ENCODE data around the gene EXD1. TPM values are rescaled to one million over a fixed set of nuclear protein-coding genes. Genes with fewer than 3 reads are reported as not detected.
A peak's percentile ranks its signal among the peaks of the same experiment; 100 is the strongest.

EXD1 gene
- total and polyA plus RNA-seq, 8 donors: not detected

GRCh38 chr15:41259546-41260189, 29.1 kb upstream of the EXD1 start:
- Histone ChIP-seq H3K4me1 (peaks cover 11 to 59% (median 35%) of the 10 kb centered on the region in 4 donors), H3K9me3 (no peaks in the 10 kb centered on the region), H3K4me3 (no peak overlapping the region), H3K27ac (peak overlapping the region; percentile 65 to 79 (median 74)), H3K36me3 (peaks cover 14 to 53% (median 44%) of the 10 kb centered on the region in 4 donors), H3K27me3 (no peaks in the 10 kb centered on the region)
- intact Hi-C loops (cut with DNase I; ENCODE audit: low total_unique reads): no loop called here
- no peak for TF ChIP-seq CTCF (IDR thresholded peaks at IDR 0.05)
- TF ChIP-seq EP300 (IDR thresholded peaks at IDR 0.05): no peak
- TF ChIP-seq POLR2A (IDR thresholded peaks at IDR 0.05): no peak
- TF ChIP-seq POLR2AphosphoS5 (IDR thresholded peaks at IDR 0.05): no peak
- peak in 1 of 2 donors; percentile 40 for DNase-seq
- WGBS, 5 donors: 39 to 67% (median 65%) methylated on average over 12 of the region's 12 CpGs

DNA sequence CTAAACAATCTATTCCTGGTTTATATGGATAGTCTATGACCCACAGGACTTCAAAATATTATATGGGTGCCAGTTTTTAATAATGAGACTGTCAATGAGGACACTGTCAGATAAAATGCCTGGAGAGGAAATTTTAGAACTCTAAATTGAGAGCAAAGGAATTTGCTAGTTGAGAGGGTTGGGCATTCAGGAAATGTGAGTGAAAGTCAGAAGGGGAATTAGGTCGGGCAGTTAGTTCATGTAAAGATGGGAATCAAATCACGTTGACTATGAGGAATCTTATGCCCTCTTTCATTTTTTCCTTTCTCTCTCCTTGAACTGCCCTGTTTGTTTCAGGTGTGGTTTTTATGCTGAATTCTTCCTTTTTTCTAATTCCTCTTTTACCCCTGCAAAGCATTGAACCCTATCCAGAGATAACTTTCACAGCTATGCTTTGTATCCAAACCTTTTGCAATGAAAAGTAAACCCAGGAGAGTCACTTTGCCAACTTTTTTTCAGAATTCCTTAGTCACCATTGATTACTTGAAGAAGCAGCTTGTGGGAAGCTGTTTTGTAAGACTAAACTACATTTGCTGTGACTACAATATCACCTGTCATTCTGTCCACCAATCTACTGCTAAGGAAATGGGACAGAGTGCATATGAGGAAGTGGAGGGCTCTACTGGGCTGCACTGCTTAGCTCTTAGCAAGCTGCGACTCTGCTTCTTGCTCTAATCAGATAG, 28.4 kb upstream of the EXD1 start:
- no peaks in the 10 kb centered on the region for H3K9me3 ChIP-seq
- peak overlapping the region; percentile 62 to 79 (median 74) for H3K27ac ChIP-seq
- WGBS, 5 donors: 25 to 36% (median 34%) methylated on average over 3 of the region's 3 CpGs
- peaks cover 12 to 51% (median 39%) of the 10 kb centered on the region in 4 donors for H3K36me3 ChIP-seq
- no peak overlapping the region for H3K4me3 ChIP-seq
- DNase-seq: peak; percentile 43 to 77
- H3K27me3 ChIP-seq: no peaks in the 10 kb centered on the region
- intact Hi-C loops (cut with DNase I; ENCODE audit: low total_unique reads): no loop called here
- peaks cover 11 to 59% (median 35%) of the 10 kb centered on the region in 4 donors for H3K4me1 ChIP-seq
- TF ChIP-seq POLR2AphosphoS5 (IDR thresholded peaks at IDR 0.05) (peak in 2 of 3 donors; percentile 68 to 79), CTCF (IDR thresholded peaks at IDR 0.05) (no peak)

DNA sequence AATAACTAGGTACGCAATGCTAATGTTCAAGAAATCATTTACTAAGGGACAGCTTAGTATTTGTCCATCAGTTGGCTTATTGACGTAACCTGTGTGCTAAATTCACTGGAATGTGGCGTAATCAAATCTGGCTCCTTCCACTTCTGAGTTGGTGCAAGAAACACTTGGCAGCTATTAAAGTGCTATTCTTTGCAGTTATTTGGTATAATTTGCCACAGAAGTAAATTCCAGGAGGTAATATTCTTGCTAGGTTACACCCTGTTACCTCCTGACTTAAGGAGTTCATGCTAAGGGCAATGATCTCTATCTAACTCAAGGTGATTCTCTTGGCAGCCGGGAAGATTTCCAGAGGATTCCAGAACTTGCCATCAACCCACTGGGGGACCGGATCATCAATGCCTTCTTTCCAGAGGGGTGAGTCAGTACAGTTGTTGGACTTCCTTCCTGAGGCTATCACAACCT, 26.1 kb upstream of the EXD1 start:
- intact Hi-C loops (cut with DNase I; ENCODE audit: low total_unique reads): no loop called here
- H3K4me1 ChIP-seq: peaks cover 11 to 51% (median 34%) of the 10 kb centered on the region in 4 donors
- TF ChIP-seq CTCF (IDR thresholded peaks at IDR 0.05) (no peak), POLR2A (IDR thresholded peaks at IDR 0.05) (no peak), EP300 (IDR thresholded peaks at IDR 0.05) (no peak), POLR2AphosphoS5 (IDR thresholded peaks at IDR 0.05) (peak in 1 of 3 donors; percentile 58)
- DNase-seq: peak in 1 of 2 donors; percentile 67
- H3K36me3 ChIP-seq: peaks cover 0 to 51% (median 38%) of the 10 kb centered on the region in 4 donors
- H3K27ac ChIP-seq: peak overlapping the region in 4 of 5 donors; percentile 50 to 74 (median 72)
- H3K27me3 ChIP-seq: no peaks in the 10 kb centered on the region
- no peaks in the 10 kb centered on the region for H3K9me3 ChIP-seq
- 31 to 54% (median 40%) methylated on average over 5 of the region's 5 CpGs for WGBS, 5 donors
- H3K4me3 ChIP-seq: no peak overlapping the region

DNA sequence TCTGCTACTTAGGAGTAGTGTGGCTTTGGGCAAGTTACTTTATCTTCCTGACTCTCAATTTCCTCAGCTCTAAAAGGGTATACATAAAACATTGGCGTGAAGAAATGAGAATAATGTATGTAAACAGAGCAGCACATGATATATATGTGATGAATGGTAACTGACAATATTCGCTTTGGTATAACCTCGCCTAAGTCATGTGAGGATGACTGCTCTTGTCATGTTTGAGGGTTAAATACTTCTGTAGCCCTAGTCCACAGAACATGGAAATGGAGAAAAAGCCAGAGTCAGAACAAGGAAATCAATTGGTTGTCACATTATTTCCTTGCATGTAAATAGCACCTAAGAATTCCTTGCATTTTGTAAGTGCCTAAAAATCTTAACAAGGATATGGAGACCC, 25.5 kb upstream of the EXD1 start:
- Histone ChIP-seq H3K27me3 (no peaks in the 10 kb centered on the region), H3K9me3 (no peaks in the 10 kb centered on the region), H3K4me1 (peaks cover 11 to 51% (median 35%) of the 10 kb centered on the region in 4 donors), H3K36me3 (peaks cover 0 to 51% (median 43%) of the 10 kb centered on the region in 4 donors), H3K27ac (peak overlapping the region in 4 of 5 donors; percentile 50 to 74 (median 72)), H3K4me3 (no peak overlapping the region)
- DNase-seq: no peak
- intact Hi-C loops (cut with DNase I; ENCODE audit: low total_unique reads): no loop called here
- WGBS, 5 donors: 51 to 76% (median 59%) methylated on average over 3 of the region's 3 CpGs
- no peak for TF ChIP-seq EP300 (IDR thresholded peaks at IDR 0.05)
- no peak for TF ChIP-seq CTCF (IDR thresholded peaks at IDR 0.05)
- TF ChIP-seq POLR2AphosphoS5 (IDR thresholded peaks at IDR 0.05): no peak
- no peak for TF ChIP-seq POLR2A (IDR thresholded peaks at IDR 0.05)
